ENCODE results near the gene EFNA5. TPM values are rescaled to one million over a fixed set of nuclear protein-coding genes. Genes with fewer than 3 reads are reported as not detected.

Gene EFNA5
- total RNA-seq, 1 donor from 2014 or later = 2.2 TPM

- Histone ChIP-seq H3K9me3 (no peaks in the 10 kb centered on the region), H3K27me3 (no peaks in the 10 kb centered on the region), H3K4me1 (no peaks in the 10 kb centered on the region), H3K36me3 (no peaks in the 10 kb centered on the region), H3K4me3 (no peak overlapping the region), H3K27ac (no peak overlapping the region)
- DNase-seq (ENCODE audit: low spot score in 2 of 2) = no peak
- intact Hi-C loops (cut with DNase I) = no loop called here
- TF ChIP-seq CTCF (IDR thresholded peaks at IDR 0.05) = no peak
These were observed 281.5 kb downstream of the EFNA5 start for GRCh38 chr5:107389130-107389774.

GRCh38 chr5:107388141-107388861, 282.4 kb downstream of the EFNA5 start:
- H3K27ac ChIP-seq = no peak overlapping the region
- H3K4me3 ChIP-seq = no peak overlapping the region
- no peak for TF ChIP-seq CTCF (IDR thresholded peaks at IDR 0.05)
- no peak for DNase-seq (ENCODE audit: low spot score in 2 of 2)
- intact Hi-C loops (cut with DNase I) = no loop called here
- H3K36me3 ChIP-seq = no peaks in the 10 kb centered on the region
- no peaks in the 10 kb centered on the region for H3K4me1 ChIP-seq
- no peaks in the 10 kb centered on the region for H3K27me3 ChIP-seq
- H3K9me3 ChIP-seq = no peaks in the 10 kb centered on the region

GRCh38 chr5:107387526-107388140, 283.1 kb downstream of the EFNA5 start:
- Histone ChIP-seq H3K4me3 (no peak overlapping the region), H3K36me3 (no peaks in the 10 kb centered on the region), H3K27ac (no peak overlapping the region), H3K4me1 (no peaks in the 10 kb centered on the region), H3K27me3 (no peaks in the 10 kb centered on the region), H3K9me3 (no peaks in the 10 kb centered on the region)
- intact Hi-C loops (cut with DNase I) = no loop called here
- no peak for DNase-seq (ENCODE audit: low spot score in 2 of 2)
- no peak for TF ChIP-seq CTCF (IDR thresholded peaks at IDR 0.05)

- TF ChIP-seq CTCF (IDR thresholded peaks at IDR 0.05) = no peak
- Histone ChIP-seq H3K27me3 (no peaks in the 10 kb centered on the region), H3K36me3 (no peaks in the 10 kb centered on the region), H3K27ac (no peak overlapping the region), H3K4me1 (no peaks in the 10 kb centered on the region), H3K4me3 (no peak overlapping the region), H3K9me3 (no peaks in the 10 kb centered on the region)
- DNase-seq (ENCODE audit: low spot score in 2 of 2) = no peak
- intact Hi-C loops (cut with DNase I) = no loop called here
These were observed 285.0 kb downstream of the EFNA5 start for GRCh38 chr5:107385708-107386107.

- TF ChIP-seq CTCF (IDR thresholded peaks at IDR 0.05) = no peak
- Histone ChIP-seq H3K27ac (no peak overlapping the region), H3K4me1 (no peaks in the 10 kb centered on the region), H3K36me3 (no peaks in the 10 kb centered on the region), H3K9me3 (no peaks in the 10 kb centered on the region), H3K27me3 (no peaks in the 10 kb centered on the region), H3K4me3 (no peak overlapping the region)
- no peak for DNase-seq (ENCODE audit: low spot score in 2 of 2)
- intact Hi-C loops (cut with DNase I) = no loop called here
These were observed 286.5 kb downstream of the EFNA5 start for GRCh38 chr5:107384256-107384655.
